ENCODE results near the gene TBC1D14.
"Not testable (repeated sequence)": the region's sequence is repeated elsewhere in the genome, so short reads cannot be mapped to it uniquely, and the experiment has no call there.

The TBC1D14 gene

GRCh38 chr4:7079909-7080308 lies 170.3 kb downstream of the TBC1D14 start:
- not testable (repeated sequence) for DNase-seq (ENCODE audit: low read depth in 2 of 2)
